Upper lobe of right lung (tissue), 1 donor: Measurements from ENCODE around the gene TMEM151B. TPM values are rescaled to one million over a fixed set of nuclear protein-coding genes. Genes with fewer than 3 reads are reported as not detected.
A peak's percentile ranks its signal among the peaks of the same experiment; 100 is the strongest.

Experiments
- ATAC-seq: fragments of 200-7000 bp; cut with Tn5 transposase; one replicate; pipeline ENCODE4 v1.9.1; 2020; ENCODE audit warnings: mild to moderate bottlenecking, moderate library complexity
- DNase-seq: peaks from one replicate; pipeline ENCODE4 v3.0.0-alpha.2; 2020
- H3K27ac ChIP-seq: fragments of 200-600 bp; one replicate; pipeline ENCODE4 v1.8.0; 2022
- H3K27me3 ChIP-seq: fragments of 200-600 bp; one replicate; pipeline ENCODE4 v1.8.0; 2022; ENCODE audit warnings: mild to moderate bottlenecking
- H3K36me3 ChIP-seq: fragments of 200-600 bp; one replicate; pipeline ENCODE4 v1.8.0; 2022
- H3K4me1 ChIP-seq: fragments of 200-600 bp; one replicate; pipeline ENCODE4 v1.8.0; 2022
- H3K4me3 ChIP-seq: fragments of 200-600 bp; one replicate; pipeline ENCODE4 v1.8.0; 2022; ENCODE audit warnings: mild to moderate bottlenecking
- H3K9me3 ChIP-seq: fragments of 200-600 bp; one replicate; pipeline ENCODE4 v1.8.0; 2022
- intact Hi-C: fragments of 100-400 bp; cut with DNase I; formaldehyde crosslinking; loops from one replicate; pipeline ENCODE4 v1.11.0; 2022
- total RNA-seq: library from RNA; stranded (reverse); fragmentation: NEBNext Ultra II Directional; extraction: Animal tissue kit (Norgen Biotek cat#: 25700); gene quantifications from one replicate; pipeline ENCODE4 v1.2.1, GENCODE V29; 2021
- TF ChIP-seq, protein P1 (sequence below): fragments of 200-600 bp; IDR thresholded peaks from one replicate; pipeline ENCODE4 v1.8.0; 2022; ENCODE audit warnings: antibody characterized with exemption
- donor health status: DM: no; HTN: yes; CAD: no; lungs with severe emphysema.

The TMEM151B gene
- total RNA-seq, 1 donor from 2014 or later, result not detected

DNA sequence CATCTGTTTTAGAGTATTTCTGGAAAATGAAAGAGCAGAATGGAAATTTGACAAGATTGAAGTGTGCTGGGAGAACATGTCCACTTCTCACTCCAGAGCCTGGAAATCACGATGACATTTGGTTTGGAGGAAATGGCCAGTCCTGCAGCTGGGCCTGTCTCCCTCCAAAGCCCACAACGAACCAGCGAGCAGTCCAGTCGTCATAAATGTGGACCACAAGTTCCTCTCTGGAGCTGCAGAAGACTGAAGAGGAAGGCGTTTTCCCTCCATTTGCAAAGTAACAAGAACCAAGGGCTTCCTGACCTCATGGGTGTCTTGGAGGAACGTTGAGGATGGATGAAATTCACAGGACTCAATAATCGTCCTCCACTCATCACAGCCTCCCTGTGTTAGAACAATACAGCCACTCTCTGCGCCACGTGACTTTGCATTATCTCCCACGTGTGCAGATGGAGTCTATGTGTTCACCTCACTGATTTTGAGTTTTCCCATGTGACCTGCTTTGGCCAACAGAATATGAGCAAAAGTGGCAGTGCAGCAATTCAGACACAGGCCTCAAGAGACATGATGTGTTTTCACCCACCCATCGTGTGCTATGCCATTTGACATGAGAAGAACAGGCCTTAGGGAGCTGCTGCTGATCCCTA is 63.1 kb downstream of the TMEM151B start:
- Histone ChIP-seq H3K4me3 (no peak overlapping the region), H3K27ac (no peak overlapping the region), H3K4me1 (no peaks in the 10 kb centered on the region), H3K36me3 (no peaks in the 10 kb centered on the region), H3K27me3 (peaks cover 20% of the 10 kb centered on the region), H3K9me3 (no peaks in the 10 kb centered on the region)
- TF ChIP-seq, protein P1, sequence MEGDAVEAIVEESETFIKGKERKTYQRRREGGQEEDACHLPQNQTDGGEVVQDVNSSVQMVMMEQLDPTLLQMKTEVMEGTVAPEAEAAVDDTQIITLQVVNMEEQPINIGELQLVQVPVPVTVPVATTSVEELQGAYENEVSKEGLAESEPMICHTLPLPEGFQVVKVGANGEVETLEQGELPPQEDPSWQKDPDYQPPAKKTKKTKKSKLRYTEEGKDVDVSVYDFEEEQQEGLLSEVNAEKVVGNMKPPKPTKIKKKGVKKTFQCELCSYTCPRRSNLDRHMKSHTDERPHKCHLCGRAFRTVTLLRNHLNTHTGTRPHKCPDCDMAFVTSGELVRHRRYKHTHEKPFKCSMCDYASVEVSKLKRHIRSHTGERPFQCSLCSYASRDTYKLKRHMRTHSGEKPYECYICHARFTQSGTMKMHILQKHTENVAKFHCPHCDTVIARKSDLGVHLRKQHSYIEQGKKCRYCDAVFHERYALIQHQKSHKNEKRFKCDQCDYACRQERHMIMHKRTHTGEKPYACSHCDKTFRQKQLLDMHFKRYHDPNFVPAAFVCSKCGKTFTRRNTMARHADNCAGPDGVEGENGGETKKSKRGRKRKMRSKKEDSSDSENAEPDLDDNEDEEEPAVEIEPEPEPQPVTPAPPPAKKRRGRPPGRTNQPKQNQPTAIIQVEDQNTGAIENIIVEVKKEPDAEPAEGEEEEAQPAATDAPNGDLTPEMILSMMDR, result no peak
- ATAC-seq, result peak; percentile 61
- DNase-seq, result no peak
- intact Hi-C loops, result no loop called here

- H3K36me3 ChIP-seq, result no peaks in the 10 kb centered on the region
- H3K9me3 ChIP-seq, result no peaks in the 10 kb centered on the region
- H3K27ac ChIP-seq, result no peak overlapping the region
- H3K4me1 ChIP-seq, result no peaks in the 10 kb centered on the region
- TF ChIP-seq, protein P1, result no peak
- DNase-seq (no peak), ATAC-seq (peak; percentile 50)
- no peak overlapping the region for H3K4me3 ChIP-seq
- peaks cover 20% of the 10 kb centered on the region for H3K27me3 ChIP-seq
- intact Hi-C loops, result no loop called here
Observed at GRCh38 chr6:44333942-44334341, 63.7 kb downstream of the TMEM151B start.

- DNase-seq (no peak), ATAC-seq (no peak)
- intact Hi-C loops, result no loop called here
- Histone ChIP-seq H3K27me3 (peaks cover 11% of the 10 kb centered on the region), H3K27ac (no peak overlapping the region), H3K36me3 (no peaks in the 10 kb centered on the region), H3K4me3 (no peak overlapping the region), H3K4me1 (no peaks in the 10 kb centered on the region), H3K9me3 (no peaks in the 10 kb centered on the region)
- TF ChIP-seq, protein P1, result no peak
Observed at GRCh38 chr6:44335631-44336030, 65.4 kb downstream of the TMEM151B start.

DNA sequence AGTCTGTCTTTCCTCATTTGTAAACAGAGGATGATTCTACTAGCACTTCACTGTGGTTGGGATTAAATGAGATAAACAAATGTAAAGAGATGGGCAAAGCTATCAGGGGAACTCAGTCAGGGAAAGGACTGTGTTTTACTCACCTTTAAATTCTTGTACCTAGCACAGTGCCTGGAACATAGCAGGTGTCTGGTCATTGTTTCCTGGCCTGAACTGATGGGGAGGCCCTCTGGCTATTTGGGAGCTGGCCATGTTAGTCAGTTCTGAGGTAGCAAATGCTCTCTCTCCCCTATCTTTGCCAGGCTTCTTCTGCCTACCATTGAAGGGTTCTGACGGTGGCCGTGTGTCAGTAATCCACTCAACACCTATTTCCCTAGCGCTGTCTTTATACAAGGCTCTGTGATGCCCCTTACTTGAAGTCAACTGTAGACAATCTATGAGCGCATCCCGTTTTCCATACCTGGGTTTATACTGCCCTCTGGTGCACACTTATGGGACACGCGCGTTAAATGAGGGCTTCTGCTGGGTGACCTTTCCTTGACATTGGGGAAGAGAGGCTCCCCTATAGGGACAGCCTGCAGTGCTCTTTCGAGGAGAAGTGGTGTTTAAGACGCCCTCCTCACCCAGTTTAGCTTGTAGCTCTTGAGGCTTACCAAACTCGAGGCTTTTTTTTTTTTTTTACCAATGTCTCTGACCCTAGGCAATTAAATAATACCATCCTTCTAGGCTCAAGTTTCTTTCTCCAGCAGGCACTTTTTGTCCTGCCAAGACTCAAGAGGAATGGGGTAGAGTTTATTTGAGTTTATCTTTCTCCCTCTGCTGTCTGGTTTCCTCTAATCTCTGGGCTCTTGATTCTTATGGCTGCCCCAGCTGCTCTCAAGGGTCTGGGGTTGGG is 68.2 kb downstream of the TMEM151B start:
- Histone ChIP-seq H3K4me3 (no peak overlapping the region), H3K36me3 (no peaks in the 10 kb centered on the region), H3K4me1 (peaks cover 8% of the 10 kb centered on the region), H3K9me3 (no peaks in the 10 kb centered on the region), H3K27ac (no peak overlapping the region), H3K27me3 (peaks cover 12% of the 10 kb centered on the region)
- DNase-seq, result no peak
- intact Hi-C loops, result no loop called here
- peak; percentile 89 for ATAC-seq
- TF ChIP-seq, protein P1, result peak; percentile 77

GRCh38 chr6:44339301-44339700 is 69.1 kb downstream of the TMEM151B start:
- DNase-seq (no peak), ATAC-seq (no peak)
- intact Hi-C loops, result no loop called here

More at GRCh38 chr6:44339301-44339700, 69.1 kb downstream of the TMEM151B start:
- Histone ChIP-seq H3K4me1 (peaks cover 8% of the 10 kb centered on the region), H3K9me3 (no peaks in the 10 kb centered on the region), H3K27me3 (peaks cover 12% of the 10 kb centered on the region), H3K36me3 (no peaks in the 10 kb centered on the region), H3K4me3 (no peak overlapping the region), H3K27ac (no peak overlapping the region)
- TF ChIP-seq, protein P1, result no peak
